ENCODE results near the gene ACY1.

Gene ACY1

GRCh38 chr3:51967384-51968169, 15.8 kb upstream of the ACY1 start, which contains the start of gene PCBP4:
Gene PCBP4 (minus strand): TSS chr3:51967454. CDS start chr3:51961240, 6,214 bp downstream.
- Histone ChIP-seq H3K36me3 (ENCODE audit: insufficient read depth, low read length) (no peaks in the 10 kb centered on the region), H3K27ac (ENCODE audit: low read depth, low read length) (peak within 1 kb of the TSS; percentile 94), H3K27me3 (ENCODE audit: insufficient read depth, low read length) (peaks cover 7% of the 10 kb centered on the region; the same call in 1 of the 2 replicates), H3K9me3 (ENCODE audit: insufficient read depth, low read depth, low read length) (no peaks in the 10 kb centered on the region), H3K9ac (ENCODE audit: low read depth, low read length) (peak within 1 kb of the TSS; percentile 95), H3K4me3 (ENCODE audit: low read length) (peak within 1 kb of the TSS; percentile 81), H3K4me1 (ENCODE audit: insufficient read depth, low read length) (peaks cover 29% of the 10 kb centered on the region)
- under 1% methylated on average over 72 of the region's 90 CpGs for WGBS

GRCh38 chr3:51968170-51968775, 15.1 kb upstream of the ACY1 start:
- Histone ChIP-seq H3K27ac (ENCODE audit: low read depth, low read length) (peak overlapping the region; percentile 94), H3K9ac (ENCODE audit: low read depth, low read length) (peak overlapping the region; percentile 95), H3K4me3 (ENCODE audit: low read length) (peak overlapping the region; percentile 81), H3K27me3 (ENCODE audit: insufficient read depth, low read length) (peaks cover 8% of the 10 kb centered on the region; the same call in 1 of the 2 replicates), H3K36me3 (ENCODE audit: insufficient read depth, low read length) (no peaks in the 10 kb centered on the region), H3K9me3 (ENCODE audit: insufficient read depth, low read depth, low read length) (no peaks in the 10 kb centered on the region), H3K4me1 (ENCODE audit: insufficient read depth, low read length) (peaks cover 29% of the 10 kb centered on the region)
- WGBS, result 7% methylated on average over 4 of the region's 11 CpGs

DNA sequence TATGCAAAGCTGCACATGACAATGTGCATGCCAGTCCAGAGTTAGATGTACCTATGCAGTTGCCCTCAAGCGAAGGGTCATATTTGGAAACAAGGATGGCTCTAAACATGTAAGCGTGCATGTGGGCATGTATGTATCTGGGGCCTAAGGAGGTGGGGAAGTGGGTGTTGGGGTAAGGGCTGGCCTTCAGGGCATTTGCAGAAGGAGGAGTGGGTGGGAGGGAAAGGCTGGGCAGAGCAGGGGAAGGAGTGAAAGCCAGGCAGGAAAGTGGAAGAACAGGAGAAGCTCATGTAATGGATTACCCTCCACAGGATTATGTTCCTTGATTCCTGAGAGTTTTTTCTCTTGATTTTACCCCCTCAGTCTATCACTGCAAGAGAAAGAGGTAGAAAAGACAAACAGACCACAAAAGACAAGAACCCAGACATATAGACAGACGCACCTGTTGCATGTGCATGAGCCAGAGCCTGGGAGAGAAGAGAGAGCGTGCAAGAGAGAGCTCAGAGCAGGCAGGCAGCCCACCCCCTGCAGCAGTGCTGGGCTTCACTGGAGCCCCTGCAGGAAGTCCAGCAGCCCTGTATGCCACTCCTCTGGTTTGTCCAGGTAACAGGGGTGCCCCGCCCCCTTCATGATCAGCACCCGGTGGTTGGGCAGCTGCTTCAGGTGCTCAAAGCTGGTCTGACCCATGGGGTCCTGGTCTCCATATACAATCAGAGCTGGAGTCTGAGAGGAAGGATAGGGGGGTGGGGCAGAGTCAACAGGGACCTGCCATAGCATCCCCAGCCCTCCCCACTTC, 14.3 kb upstream of the ACY1 start:
- Histone ChIP-seq H3K4me1 (ENCODE audit: insufficient read depth, low read length) (peaks cover 30% of the 10 kb centered on the region), H3K27me3 (ENCODE audit: insufficient read depth, low read length) (peaks cover 14% of the 10 kb centered on the region), H3K36me3 (ENCODE audit: insufficient read depth, low read length) (no peaks in the 10 kb centered on the region), H3K9ac (ENCODE audit: low read depth, low read length) (peak overlapping the region; percentile 75), H3K9me3 (ENCODE audit: insufficient read depth, low read depth, low read length) (no peaks in the 10 kb centered on the region), H3K27ac (ENCODE audit: low read depth, low read length) (peak overlapping the region; percentile 94), H3K4me3 (ENCODE audit: low read length) (peak overlapping the region; percentile 81)
- 84% methylated on average over 6 of the region's 6 CpGs for WGBS

DNA sequence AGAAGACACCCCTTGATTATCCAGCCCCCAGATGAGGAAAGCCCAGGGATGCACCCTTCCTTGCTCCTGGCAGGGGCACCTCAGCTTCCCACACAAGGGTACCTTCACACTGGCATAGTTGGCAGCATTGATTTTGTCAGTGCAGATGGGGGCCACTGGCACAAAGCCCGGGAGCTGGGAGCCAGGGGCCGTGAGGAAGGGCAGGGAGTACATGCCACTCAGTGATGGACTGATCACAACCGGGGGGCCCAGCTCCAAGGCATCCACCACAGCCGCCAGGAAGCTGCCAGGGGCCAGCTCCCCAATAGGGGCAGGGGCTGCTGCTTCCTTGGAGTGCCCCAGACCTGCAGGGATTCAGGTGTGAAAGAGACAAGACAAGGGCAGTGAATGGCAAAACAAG, 13.5 kb upstream of the ACY1 start:
- H3K36me3 ChIP-seq (ENCODE audit: insufficient read depth, low read length), result no peaks in the 10 kb centered on the region
- H3K4me3 ChIP-seq (ENCODE audit: low read length), result no peak overlapping the region
- no peak overlapping the region for H3K27ac ChIP-seq (ENCODE audit: low read depth, low read length)
- no peaks in the 10 kb centered on the region for H3K9me3 ChIP-seq (ENCODE audit: insufficient read depth, low read depth, low read length)
- H3K4me1 ChIP-seq (ENCODE audit: insufficient read depth, low read length), result peaks cover 32% of the 10 kb centered on the region
- no peak overlapping the region for H3K9ac ChIP-seq (ENCODE audit: low read depth, low read length)
- peaks cover 16% of the 10 kb centered on the region for H3K27me3 ChIP-seq (ENCODE audit: insufficient read depth, low read length)
- 90% methylated on average over 4 of the region's 4 CpGs for WGBS

DNA sequence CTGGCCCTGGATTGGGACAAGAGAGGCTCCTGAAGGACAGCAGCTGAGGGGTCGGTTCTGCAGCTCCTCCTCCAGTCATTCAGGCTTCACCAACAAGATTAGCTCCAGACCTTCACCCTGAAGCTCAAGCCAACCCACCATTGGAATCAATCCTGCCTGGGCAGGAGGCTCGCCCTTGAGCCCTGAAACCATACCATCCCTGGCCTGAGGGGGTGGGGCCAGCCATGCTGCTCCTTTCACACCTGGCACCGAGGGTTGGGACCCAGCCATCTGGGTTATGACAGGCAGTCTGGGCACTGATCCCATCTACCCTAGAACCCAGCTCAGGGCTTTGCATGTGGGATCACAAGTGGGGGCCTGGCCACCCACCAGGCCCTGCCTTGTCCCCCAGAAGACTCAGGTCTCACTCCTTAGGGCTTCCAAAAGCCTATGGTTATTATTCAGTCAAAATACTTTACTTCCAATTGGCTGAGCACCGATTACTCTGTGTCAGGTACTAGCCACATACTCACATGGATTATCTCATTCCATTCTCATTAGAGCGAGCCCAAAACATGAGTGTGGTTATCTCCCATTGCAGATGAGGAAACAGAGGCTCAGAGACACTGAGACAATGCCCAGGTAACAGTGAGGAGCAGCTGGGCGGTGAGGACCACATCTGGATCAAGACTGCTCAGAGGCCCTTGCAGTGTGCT, 12.6 kb upstream of the ACY1 start:
- Histone ChIP-seq H3K4me3 (ENCODE audit: low read length) (no peak overlapping the region), H3K36me3 (ENCODE audit: insufficient read depth, low read length) (no peaks in the 10 kb centered on the region), H3K9me3 (ENCODE audit: insufficient read depth, low read depth, low read length) (no peaks in the 10 kb centered on the region), H3K27me3 (ENCODE audit: insufficient read depth, low read length) (peaks cover 22% of the 10 kb centered on the region), H3K27ac (ENCODE audit: low read depth, low read length) (no peak overlapping the region), H3K9ac (ENCODE audit: low read depth, low read length) (no peak overlapping the region), H3K4me1 (ENCODE audit: insufficient read depth, low read length) (peaks cover 36% of the 10 kb centered on the region)
- WGBS, result 88% methylated on average over 6 of the region's 6 CpGs

GRCh38 chr3:51971350-51971749, 12.0 kb upstream of the ACY1 start:
- H3K4me3 ChIP-seq (ENCODE audit: low read length), result no peak overlapping the region
- peaks cover 27% of the 10 kb centered on the region for H3K27me3 ChIP-seq (ENCODE audit: insufficient read depth, low read length)
- peaks cover 32% of the 10 kb centered on the region for H3K4me1 ChIP-seq (ENCODE audit: insufficient read depth, low read length)
- no peak overlapping the region for H3K9ac ChIP-seq (ENCODE audit: low read depth, low read length)
- 94% methylated on average over 11 of the region's 11 CpGs for WGBS
- H3K9me3 ChIP-seq (ENCODE audit: insufficient read depth, low read depth, low read length), result no peaks in the 10 kb centered on the region
- no peaks in the 10 kb centered on the region for H3K36me3 ChIP-seq (ENCODE audit: insufficient read depth, low read length)
- no peak overlapping the region for H3K27ac ChIP-seq (ENCODE audit: low read depth, low read length)

DNA sequence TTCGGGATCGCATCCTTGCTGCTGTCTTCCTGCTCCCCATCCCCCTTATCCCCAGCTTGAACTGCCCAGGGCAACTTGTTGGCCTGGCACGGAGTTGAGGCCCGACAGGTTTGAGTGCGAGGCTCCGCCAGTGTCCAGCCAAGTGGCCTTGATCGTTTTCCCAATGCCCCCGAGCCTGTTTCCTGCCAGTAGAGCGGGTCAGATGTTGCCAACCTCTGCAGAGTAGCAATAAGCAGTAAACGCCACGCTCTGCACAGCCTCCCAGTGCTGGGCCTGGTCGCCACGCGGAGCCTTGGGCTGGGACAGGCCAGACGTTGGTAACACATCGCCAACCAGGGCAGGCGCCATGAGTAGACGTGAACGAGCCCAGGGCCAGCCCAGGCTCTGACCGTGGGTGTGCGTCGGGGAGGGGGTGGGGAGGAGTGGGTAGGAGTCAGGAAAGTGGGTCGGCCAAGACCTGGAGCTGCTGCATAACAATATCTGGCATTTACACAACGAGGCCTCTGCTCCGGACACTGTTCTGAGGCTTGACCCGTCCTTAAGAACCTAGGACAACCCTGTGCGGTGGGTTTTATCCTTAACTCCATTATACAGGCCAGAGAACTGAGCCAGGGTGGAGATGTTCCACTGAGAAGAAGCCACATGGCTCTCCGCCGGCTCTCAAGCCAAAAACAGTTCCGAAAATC, 8.9 kb upstream of the ACY1 start:
- H3K4me3 ChIP-seq (ENCODE audit: low read length), result peak overlapping the region; percentile 58
- no peaks in the 10 kb centered on the region for H3K36me3 ChIP-seq (ENCODE audit: insufficient read depth, low read length)
- peaks cover 17% of the 10 kb centered on the region for H3K4me1 ChIP-seq (ENCODE audit: insufficient read depth, low read length)
- H3K27me3 ChIP-seq (ENCODE audit: insufficient read depth, low read length), result peaks cover 36% of the 10 kb centered on the region
- H3K27ac ChIP-seq (ENCODE audit: low read depth, low read length), result no peak overlapping the region
- peak overlapping the region; percentile 32 for H3K9ac ChIP-seq (ENCODE audit: low read depth, low read length)
- no peaks in the 10 kb centered on the region for H3K9me3 ChIP-seq (ENCODE audit: insufficient read depth, low read depth, low read length)
- 52% methylated on average over 30 of the region's 30 CpGs for WGBS

DNA sequence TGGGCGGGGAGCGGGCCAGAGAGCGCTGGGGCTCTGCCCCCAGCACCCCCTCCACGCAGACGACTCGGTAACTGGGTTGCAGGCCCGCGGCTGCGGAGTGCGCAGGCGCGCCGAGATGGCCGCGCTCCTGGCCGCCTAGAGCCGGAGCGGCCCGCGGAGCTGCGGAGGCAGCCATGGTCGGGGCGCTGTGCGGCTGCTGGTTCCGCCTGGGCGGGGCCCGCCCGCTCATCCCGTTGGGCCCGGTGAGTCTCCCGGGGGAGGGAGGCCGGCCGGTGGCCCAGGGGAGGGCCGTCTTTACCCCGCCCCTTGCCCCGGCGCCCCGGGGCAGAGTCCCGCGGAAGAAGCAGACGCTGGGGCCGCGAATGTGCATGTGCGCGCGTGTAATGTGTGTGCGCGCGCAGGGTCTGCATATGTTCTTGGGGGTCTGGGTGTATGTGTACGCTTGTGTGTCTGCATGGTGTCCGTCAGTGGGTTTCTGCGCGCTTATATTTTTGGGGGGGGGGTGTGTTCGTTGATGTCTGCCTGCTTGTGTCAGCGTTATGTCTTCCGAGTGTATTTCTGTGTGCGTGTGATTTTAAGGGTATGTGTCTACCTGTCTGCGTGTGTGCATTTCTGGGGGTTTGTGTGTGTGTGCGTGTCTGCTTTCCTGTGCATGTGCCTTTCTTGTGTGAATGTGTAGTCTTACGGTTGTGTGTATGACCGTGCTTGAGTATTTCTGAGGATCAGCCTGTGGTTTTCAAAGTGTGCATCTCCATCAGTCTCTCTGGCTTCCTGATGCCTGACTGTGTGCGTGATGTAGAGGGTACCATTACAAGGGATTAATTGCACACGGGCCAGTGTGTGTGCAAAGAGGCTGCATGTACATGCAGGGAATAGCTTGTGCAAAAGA, 8.1 kb upstream of the ACY1 start, which contains the start of gene ABHD14A:
ABHD14A (plus strand) TSS at position 102 of the 889 bp plus-strand sequence; CDS start at position 174, 72 bp downstream.
- peak within 1 kb of the TSS; percentile 32 for H3K9ac ChIP-seq (ENCODE audit: low read depth, low read length)

DNA sequence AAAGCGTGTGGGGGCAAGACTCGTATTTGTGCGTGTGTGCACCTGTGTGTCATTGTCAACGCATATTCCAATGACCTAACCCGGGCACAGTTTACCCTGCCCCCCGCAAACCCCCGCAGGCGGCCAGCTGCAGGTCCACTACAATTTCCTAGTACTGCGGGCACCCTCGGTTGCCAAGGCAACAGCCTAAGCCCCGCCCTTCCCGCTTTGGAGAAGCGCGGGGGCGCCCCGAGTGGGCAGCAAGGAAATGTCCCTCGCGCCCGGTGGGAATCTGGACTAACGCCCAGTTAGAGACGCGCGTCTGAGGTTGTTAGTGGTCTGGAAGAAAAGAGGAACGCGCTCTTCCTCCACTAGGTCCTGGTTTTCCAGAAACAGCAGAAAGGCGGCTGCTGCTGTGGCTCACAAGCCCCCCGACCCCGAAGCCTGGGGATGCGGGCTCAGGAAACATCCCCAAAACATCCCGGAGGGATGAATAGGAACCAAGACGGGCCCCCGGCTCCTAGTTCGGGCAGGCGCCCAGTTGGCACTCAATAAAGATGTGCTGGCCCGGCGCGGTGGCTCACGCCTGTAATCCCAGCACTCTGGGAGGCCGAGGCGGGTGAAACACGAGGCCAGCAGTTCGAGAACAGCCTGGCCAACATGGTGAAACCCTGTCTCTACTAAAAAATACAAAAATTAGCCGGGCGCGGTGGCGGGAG, 7.3 kb upstream of the ACY1 start:
- Histone ChIP-seq H3K27ac (ENCODE audit: low read depth, low read length) (no peak overlapping the region), H3K9me3 (ENCODE audit: insufficient read depth, low read depth, low read length) (no peaks in the 10 kb centered on the region), H3K9ac (ENCODE audit: low read depth, low read length) (no peak overlapping the region), H3K36me3 (ENCODE audit: insufficient read depth, low read length) (no peaks in the 10 kb centered on the region), H3K4me3 (ENCODE audit: low read length) (peak overlapping the region; percentile 52), H3K4me1 (ENCODE audit: insufficient read depth, low read length) (peaks cover 14% of the 10 kb centered on the region; the same call in 1 of the 2 replicates), H3K27me3 (ENCODE audit: insufficient read depth, low read length) (peaks cover 36% of the 10 kb centered on the region)
- 49% methylated on average over 46 of the region's 46 CpGs for WGBS

More for the DNA sequence above, 8.1 kb upstream of the ACY1 start, which contains the start of gene ABHD14A:
- H3K9me3 ChIP-seq (ENCODE audit: insufficient read depth, low read depth, low read length), result no peaks in the 10 kb centered on the region
- WGBS, result 4% methylated on average over 63 of the region's 63 CpGs
- H3K27ac ChIP-seq (ENCODE audit: low read depth, low read length), result no peak within 1 kb of the TSS
- H3K4me1 ChIP-seq (ENCODE audit: insufficient read depth, low read length), result peaks cover 14% of the 10 kb centered on the region; the same call in 1 of the 2 replicates
- H3K36me3 ChIP-seq (ENCODE audit: insufficient read depth, low read length), result no peaks in the 10 kb centered on the region
- H3K27me3 ChIP-seq (ENCODE audit: insufficient read depth, low read length), result peaks cover 36% of the 10 kb centered on the region
- H3K4me3 ChIP-seq (ENCODE audit: low read length), result peak within 1 kb of the TSS; percentile 58
